NCI-H2107 (cell line): Measurements from ENCODE around the gene PRKG1.
"Not testable (repeated sequence)": the region's sequence is repeated elsewhere in the genome, so short reads cannot be mapped to it uniquely, and the experiment has no call there.

Source experiments
- DNase-seq: peaks from one replicate; lab custom pipeline; 2025; lab: John Stamatoyannopoulos, UW

The PRKG1 gene

GRCh38 chr10:52217531-52217930 is 1143.2 kb downstream of the PRKG1 start:
- DNase-seq: no peak

DNA sequence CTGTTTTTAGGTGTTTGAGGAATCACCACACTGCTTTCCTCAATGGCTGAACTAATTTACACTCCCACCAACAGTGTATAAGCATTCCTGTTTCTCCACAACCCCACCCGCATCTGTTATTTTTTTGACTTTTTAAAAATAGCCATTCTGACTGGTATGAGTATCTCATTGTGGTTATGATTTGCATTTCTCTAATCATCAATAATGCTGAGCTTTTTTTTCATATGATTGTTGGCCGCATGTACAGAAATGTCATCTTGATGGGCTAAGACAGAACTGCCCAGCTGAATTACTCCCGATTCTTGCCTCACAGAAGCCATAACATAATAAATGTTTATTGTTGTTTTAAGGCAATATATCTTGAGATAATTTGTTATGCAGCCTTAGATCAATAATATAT is 1146.7 kb downstream of the PRKG1 start:
- no peak for DNase-seq

- DNase-seq: no peak
Observed at GRCh38 chr10:52221923-52222322, 1147.6 kb downstream of the PRKG1 start.

GRCh38 chr10:52226197-52226847 is 1152.0 kb downstream of the PRKG1 start:
- DNase-seq: no peak

GRCh38 chr10:52228556-52228955 is 1154.3 kb downstream of the PRKG1 start:
- DNase-seq: no peak

DNA sequence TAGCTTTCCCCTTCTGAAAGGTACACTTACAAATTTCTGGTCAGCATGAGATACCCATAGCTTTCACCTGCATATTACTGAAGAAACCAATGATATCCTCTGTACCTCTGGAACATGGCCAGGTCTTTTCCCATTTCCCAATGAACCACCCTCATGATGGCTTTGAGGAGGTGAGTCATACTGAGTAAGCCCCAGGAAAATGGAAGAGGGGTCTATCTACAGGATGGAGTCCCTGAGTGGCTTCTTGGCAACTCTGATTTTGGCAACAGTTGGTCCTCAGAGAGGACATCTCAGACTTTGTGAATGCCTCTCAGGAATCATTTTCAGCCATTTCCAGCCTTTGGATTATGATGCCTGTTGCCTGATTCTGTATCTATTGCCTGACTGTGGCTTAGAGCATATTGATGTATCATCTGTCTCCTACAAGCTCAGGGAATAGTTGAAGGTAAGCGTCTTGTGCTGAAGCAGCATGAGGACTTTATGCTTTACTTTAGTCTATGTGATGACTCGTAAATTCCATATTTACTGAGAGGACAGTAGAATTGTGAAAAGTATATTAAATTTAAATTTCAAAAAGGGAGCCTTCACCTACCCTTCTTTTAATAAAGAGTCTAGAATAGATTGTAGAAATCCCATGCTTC is 1155.1 kb downstream of the PRKG1 start:
- no peak for DNase-seq

DNA sequence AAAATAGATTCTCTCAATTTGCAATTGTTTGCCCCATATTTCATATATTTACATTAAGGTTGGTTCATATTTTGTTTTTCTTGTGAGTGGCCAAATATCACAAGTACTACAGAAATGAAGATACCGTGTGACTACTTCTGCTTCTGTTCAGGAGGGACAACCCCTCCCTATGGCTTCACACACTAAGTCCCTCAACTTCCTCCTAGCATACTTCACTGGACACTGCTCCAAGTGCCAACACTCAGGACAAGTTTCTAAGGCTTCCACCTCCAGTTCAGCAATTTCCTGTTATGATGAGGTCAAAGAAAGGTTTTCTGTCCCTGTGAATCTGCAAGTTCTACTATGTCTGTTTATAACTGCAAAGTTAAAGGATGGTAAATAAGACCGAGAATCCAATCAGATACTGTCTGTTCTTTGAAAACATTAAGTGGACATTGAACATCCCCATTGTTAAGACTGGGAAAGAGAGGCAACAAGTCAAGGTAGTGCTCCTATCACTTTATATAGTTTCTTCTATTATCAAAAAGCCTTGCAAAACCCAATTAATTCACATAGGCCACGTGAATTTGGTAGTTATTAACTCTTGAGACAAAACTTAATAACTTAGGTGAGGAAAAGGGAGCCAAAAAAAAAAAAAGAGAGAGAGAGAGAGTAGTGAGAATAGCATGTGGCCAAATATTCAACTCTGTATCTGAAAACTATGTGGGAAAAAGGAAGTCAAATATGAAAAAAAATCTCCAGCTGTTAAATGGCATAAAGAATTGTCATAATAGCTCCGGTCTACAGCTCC is 1158.5 kb downstream of the PRKG1 start:
- no peak for DNase-seq

GRCh38 chr10:52233351-52233991 is 1159.2 kb downstream of the PRKG1 start:
- not testable (repeated sequence) for DNase-seq

- DNase-seq: no peak
Observed at GRCh38 chr10:52239771-52240170, 1165.5 kb downstream of the PRKG1 start.

GRCh38 chr10:52245547-52245946 is 1171.3 kb downstream of the PRKG1 start:
- DNase-seq: no peak

DNA sequence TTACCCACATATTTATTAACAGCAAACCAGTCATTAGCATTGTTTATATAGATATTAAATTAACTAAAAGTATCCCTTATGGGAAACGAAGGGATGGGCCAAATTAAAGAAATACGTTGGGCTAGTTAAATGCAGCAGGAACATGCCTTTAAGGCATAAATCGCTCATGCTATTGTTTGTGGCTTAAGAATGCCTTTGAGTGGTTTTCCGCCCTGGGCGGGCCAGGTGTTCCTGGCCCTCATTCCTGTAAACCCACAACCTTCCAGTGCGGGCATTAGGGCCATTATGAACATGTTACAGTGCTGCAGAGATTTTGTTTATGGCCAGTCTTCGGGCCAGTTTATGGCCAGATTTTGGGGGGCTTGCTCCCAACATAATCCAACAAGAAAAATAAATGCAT is 1173.6 kb downstream of the PRKG1 start:
- not testable (repeated sequence) for DNase-seq

- no peak for DNase-seq
Observed at GRCh38 chr10:52248697-52249306, 1174.5 kb downstream of the PRKG1 start.

GRCh38 chr10:52249850-52250395 is 1175.6 kb downstream of the PRKG1 start:
- DNase-seq: no peak

DNA sequence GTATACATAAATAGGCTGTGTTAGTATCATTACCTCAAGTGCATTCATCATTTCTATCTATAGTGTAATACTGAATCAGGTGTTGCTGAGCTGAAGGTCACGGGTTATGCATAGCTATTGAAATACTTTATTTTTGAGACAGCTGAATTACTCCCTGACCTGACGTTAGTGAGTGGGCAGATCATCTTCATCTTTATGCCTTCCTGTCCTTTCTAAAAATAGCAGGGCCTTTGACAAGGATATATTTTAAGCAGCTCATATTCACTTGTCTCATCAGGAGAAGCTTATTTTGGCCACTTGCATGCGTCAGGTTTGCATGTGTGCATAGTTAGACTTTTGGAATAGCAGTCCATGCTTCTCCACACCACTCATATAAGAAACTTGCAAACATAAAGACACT is 1176.2 kb downstream of the PRKG1 start:
- DNase-seq: no peak

DNA sequence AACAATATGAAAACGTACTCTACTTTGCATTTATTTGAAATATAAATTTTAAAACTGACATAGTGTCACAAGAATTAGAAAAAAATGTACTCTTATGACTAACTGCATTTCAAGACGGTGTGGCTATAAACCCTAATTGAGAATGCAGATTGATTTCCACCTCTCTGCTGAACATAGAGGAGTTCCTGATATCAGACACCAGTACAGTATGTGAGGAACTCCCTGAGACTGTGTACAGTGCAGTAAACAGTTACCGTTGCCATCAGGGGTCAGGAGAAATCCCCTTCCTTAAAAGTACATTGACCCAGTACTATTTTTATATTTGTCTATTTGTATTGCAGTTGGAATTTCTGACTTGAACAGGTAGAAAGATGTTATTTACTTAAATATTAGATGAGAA is 1178.0 kb downstream of the PRKG1 start:
- DNase-seq: no peak

DNA sequence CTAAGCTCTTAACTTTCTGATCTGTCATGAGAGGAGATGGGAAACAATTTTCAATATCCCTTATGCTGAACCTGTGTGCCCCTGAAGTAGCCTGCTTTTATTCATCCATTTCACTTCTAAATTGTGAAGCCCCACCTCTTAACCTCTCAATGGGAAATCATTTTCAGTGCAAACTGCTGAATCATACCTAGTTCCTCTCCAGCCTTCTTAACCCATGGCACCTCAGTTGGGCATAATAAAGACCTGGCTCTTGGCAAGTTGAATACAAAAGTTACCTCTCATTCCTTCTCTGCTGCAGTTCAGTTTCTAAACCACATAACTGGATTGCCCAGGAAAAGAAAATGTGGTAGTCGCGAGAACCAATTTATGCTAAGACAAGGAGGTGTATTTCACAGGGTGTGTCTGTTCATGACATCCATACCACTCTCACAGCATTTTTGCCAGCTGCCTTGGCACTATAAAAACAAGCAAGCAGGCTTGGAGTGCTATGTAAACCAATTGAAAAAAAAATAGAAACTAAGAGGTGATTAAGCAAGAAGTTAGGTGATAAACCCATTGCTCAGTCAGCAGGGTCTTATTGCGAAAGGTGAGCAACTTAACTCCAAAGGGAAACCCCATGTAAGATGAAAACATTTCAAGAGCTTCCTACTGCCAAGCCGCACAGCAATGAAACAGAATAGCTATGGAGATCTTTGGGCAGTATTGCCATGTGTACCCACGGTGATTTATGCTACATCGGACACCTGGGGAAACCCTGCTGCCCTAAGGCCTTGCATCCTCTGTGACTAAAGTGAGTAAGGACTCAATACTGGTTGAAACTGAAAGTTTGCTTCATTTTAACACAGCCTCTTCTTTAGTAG is 1182.8 kb downstream of the PRKG1 start:
- no peak for DNase-seq

DNA sequence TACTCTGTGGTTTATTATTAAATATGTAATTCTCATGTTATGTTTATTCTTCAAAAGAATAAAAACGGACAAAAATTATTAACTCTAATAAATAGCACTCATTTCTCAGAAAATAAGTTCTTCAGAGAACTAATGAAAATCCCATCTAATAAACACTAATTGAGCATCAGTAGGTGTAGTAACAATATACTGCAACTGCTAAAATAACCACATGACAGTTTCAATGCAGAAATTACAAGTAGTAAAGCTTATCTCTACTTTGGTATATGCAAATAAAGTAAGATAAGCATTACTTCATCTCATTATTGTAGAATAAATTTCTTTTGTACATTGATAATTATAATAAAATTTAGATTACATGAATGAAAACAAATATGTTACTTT is 1183.4 kb downstream of the PRKG1 start:
- DNase-seq: no peak

DNA sequence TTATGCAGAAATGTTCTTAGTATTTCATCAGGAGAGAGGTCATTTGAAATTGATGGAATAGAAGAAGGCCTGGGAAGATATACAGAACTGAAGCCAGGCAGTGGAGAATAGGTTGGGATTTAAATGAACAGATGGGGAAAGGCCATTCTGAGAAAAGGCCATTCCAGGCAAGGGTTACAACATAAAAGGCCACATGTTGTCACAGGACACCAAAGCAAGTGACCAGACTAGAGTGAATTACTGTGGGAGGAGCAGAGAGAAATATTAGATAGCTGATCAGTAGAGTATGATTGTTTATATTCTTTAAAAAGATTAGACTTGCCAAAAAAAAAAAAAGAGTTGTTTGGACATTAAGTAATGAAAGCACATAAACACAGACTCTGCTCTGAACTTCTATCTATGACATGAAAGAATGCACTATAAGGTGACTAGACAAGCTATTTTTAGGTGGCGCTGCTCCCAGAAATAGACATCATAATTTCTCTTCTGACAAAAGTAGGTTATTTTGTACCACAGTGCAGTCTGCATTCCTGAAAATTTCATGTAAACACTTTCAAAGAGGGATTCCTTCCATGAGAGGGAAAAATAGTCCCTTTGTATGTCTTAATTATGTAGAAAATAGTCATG is 1184.6 kb downstream of the PRKG1 start:
- no peak for DNase-seq

- DNase-seq: no peak
Observed at GRCh38 chr10:52259426-52259812, 1185.1 kb downstream of the PRKG1 start.

GRCh38 chr10:52261362-52261761 is 1187.1 kb downstream of the PRKG1 start:
- no peak for DNase-seq
